ENCODE data around the gene ORAI1. TPM values are rescaled to one million over a fixed set of nuclear protein-coding genes. Genes with fewer than 3 reads are reported as not detected.
"Not testable (repeated sequence)": the region's sequence is repeated elsewhere in the genome, so short reads cannot be mapped to it uniquely, and the experiment has no call there.

The ORAI1 gene
- total RNA-seq, 1 experiment from 2014 or later: 33.9 TPM

DNA sequence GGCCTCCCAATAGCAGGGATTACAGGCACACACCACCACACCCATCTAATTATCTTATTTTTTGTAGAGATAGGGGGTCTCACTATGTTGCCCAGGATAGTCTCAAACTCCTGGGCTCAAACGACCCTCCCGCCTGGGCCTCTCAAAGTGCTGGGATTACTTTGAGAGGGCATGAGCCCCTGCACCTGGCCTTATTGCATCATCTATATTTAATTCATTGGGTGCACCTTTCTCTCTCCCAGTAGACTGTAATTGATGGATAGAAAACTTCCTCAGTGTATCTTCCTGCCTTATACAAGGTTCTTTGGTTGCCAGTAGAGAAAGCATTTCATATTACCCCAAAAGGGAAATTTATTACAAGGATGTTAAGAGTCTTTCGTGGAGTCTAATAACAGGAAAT lies 52.0 kb downstream of the ORAI1 start:
- H3K9me3 ChIP-seq: no peaks in the 10 kb centered on the region
- no peak for DNase-seq
- H3K4me3 Mint-ChIP-seq (ENCODE audit: unreplicated experiment): no peak overlapping the region
- ChIA-PET POLR2A (no interaction called here), CTCF (interaction anchor here (0.6 to 0.8 kb wide), 2 partner anchors 9 to 51 kb away, joined by 3 read pairs; no protein-coding TSS in a partner anchor)
- H3K4me3 ChIP-seq (ENCODE audit: low read depth, low read length): no peak overlapping the region
- H3K4me1 ChIP-seq: peaks cover 6% of the 10 kb centered on the region; the same call in 1 of the 2 replicates
- peak overlapping the region; percentile 73 for H3K27ac Mint-ChIP-seq (ENCODE audit: unreplicated experiment)
- BruUV-seq (replicated peaks): no TSS peak
- intact Hi-C loops (cut with micrococcal nuclease; ENCODE audit: unreplicated experiment): no loop called here
- H3K9me3 Mint-ChIP-seq (ENCODE audit: unreplicated experiment): no peaks in the 10 kb centered on the region
- H3K4me1 Mint-ChIP-seq (ENCODE audit: low read depth, unreplicated experiment): peaks cover 14% of the 10 kb centered on the region
- no peaks in the 10 kb centered on the region for H3K27me3 ChIP-seq (replicated peaks; ENCODE audit: control insufficient read depth, insufficient read depth, low read length)
- H3K36me3 ChIP-seq (ENCODE audit: control insufficient read depth, insufficient read depth, low read length): no peaks in the 10 kb centered on the region
- no peaks in the 10 kb centered on the region for H3K36me3 Mint-ChIP-seq (ENCODE audit: insufficient read depth, unreplicated experiment)
- H3K27me3 Mint-ChIP-seq (ENCODE audit: insufficient read depth, unreplicated experiment): no peaks in the 10 kb centered on the region
- TF ChIP-seq, protein P1, sequence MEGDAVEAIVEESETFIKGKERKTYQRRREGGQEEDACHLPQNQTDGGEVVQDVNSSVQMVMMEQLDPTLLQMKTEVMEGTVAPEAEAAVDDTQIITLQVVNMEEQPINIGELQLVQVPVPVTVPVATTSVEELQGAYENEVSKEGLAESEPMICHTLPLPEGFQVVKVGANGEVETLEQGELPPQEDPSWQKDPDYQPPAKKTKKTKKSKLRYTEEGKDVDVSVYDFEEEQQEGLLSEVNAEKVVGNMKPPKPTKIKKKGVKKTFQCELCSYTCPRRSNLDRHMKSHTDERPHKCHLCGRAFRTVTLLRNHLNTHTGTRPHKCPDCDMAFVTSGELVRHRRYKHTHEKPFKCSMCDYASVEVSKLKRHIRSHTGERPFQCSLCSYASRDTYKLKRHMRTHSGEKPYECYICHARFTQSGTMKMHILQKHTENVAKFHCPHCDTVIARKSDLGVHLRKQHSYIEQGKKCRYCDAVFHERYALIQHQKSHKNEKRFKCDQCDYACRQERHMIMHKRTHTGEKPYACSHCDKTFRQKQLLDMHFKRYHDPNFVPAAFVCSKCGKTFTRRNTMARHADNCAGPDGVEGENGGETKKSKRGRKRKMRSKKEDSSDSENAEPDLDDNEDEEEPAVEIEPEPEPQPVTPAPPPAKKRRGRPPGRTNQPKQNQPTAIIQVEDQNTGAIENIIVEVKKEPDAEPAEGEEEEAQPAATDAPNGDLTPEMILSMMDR (IDR thresholded peaks at IDR 0.05; ENCODE audit: insufficient read depth in 1 of 2, low read depth in 1 of 2, low read length in 1 of 2, severe bottlenecking in 1 of 2, unreplicated experiment in 1 of 2): no peak

DNA sequence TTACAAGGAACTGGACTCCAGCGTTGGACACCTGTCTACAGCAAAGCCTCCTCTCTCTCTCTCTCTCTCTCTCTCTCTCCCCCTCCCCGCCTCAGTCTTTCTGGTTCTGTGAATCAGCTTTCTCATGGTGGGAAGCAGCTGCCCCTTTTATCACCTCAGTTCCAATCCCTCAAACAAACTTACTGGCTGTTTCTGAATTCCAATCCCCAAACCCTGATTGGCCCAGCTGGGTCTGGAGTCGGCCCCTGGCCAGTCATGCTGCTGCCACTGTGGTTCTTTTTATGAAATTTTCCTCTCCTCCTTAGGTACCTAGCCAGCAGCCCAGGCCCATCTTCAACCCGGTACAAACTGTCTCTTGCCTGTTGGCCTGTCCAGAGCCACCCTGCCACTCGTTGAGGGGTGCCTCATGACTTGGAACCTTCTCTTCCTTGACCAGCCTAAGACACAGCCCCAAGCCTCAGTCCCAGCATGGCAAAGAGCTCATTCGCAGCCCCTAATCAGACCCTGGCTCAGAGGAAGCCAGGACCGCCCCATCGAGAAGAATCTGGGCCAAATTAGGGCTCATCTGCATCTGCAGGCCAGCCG lies 52.5 kb downstream of the ORAI1 start:
- no TSS peak for BruUV-seq (replicated peaks)
- no peak overlapping the region for H3K4me3 Mint-ChIP-seq (ENCODE audit: unreplicated experiment)
- H3K9me3 Mint-ChIP-seq (ENCODE audit: unreplicated experiment): no peaks in the 10 kb centered on the region
- Histone ChIP-seq H3K9me3 (no peaks in the 10 kb centered on the region), H3K27me3 (replicated peaks; ENCODE audit: control insufficient read depth, insufficient read depth, low read length) (no peaks in the 10 kb centered on the region), H3K4me3 (ENCODE audit: low read depth, low read length) (no peak overlapping the region), H3K4me1 (peaks cover 6% of the 10 kb centered on the region; the same call in 1 of the 2 replicates), H3K36me3 (ENCODE audit: control insufficient read depth, insufficient read depth, low read length) (no peaks in the 10 kb centered on the region)
- peaks cover 9% of the 10 kb centered on the region for H3K4me1 Mint-ChIP-seq (ENCODE audit: low read depth, unreplicated experiment)
- POLR2A ChIA-PET: no interaction called here
- intact Hi-C loops (cut with micrococcal nuclease; ENCODE audit: unreplicated experiment): no loop called here
- peak overlapping the region; percentile 73 for H3K27ac Mint-ChIP-seq (ENCODE audit: unreplicated experiment)
- CTCF ChIA-PET: interaction anchor here (0.6 to 0.8 kb wide), 2 partner anchors 8 to 52 kb away, joined by 3 read pairs; no protein-coding TSS in a partner anchor
- no peak for DNase-seq
- H3K36me3 Mint-ChIP-seq (ENCODE audit: insufficient read depth, unreplicated experiment): no peaks in the 10 kb centered on the region
- H3K27me3 Mint-ChIP-seq (ENCODE audit: insufficient read depth, unreplicated experiment): no peaks in the 10 kb centered on the region
- TF ChIP-seq, protein P1 (IDR thresholded peaks at IDR 0.05; ENCODE audit: insufficient read depth in 1 of 2, low read depth in 1 of 2, low read length in 1 of 2, severe bottlenecking in 1 of 2, unreplicated experiment in 1 of 2): no peak

DNA sequence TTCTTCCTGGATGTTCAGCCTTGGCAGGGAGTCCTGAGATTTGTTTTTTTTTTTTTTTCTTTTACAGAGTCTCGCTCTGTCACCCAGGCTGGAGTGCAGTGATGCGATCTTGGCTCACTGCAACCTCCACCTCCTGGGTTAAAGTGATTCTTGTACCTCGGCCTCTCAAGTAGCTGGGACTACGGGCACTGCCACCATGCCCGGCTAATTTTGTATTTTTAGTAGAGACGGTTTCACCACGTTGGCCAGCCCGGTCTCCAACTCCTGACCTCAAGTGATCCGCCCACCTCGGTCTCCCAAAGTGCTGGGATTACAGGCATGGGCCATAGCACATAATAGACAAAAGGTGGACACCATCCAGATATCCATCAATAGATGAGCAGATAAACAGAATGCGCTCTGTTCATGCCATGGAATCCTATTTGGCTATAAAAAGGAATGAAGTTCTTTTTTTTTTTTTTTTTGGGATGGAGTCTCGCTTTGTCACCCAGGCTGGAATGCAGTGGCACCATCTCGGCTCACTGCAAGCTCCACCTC lies 53.4 kb downstream of the ORAI1 start:
- H3K27me3 Mint-ChIP-seq (ENCODE audit: insufficient read depth, unreplicated experiment); H3K4me1 ChIP-seq; H3K4me1 Mint-ChIP-seq (ENCODE audit: low read depth, unreplicated experiment); BruUV-seq (replicated peaks); intact Hi-C loops (cut with micrococcal nuclease; ENCODE audit: unreplicated experiment); H3K9me3 ChIP-seq; DNase-seq; H3K4me3 ChIP-seq (ENCODE audit: low read depth, low read length); H3K36me3 Mint-ChIP-seq (ENCODE audit: insufficient read depth, unreplicated experiment); H3K27ac Mint-ChIP-seq (ENCODE audit: unreplicated experiment); H3K36me3 ChIP-seq (ENCODE audit: control insufficient read depth, insufficient read depth, low read length); POLR2A ChIA-PET; H3K27me3 ChIP-seq (replicated peaks; ENCODE audit: control insufficient read depth, insufficient read depth, low read length); H3K9me3 Mint-ChIP-seq (ENCODE audit: unreplicated experiment); H3K4me3 Mint-ChIP-seq (ENCODE audit: unreplicated experiment); CTCF ChIA-PET: not testable (repeated sequence)
